ENCODE results near the gene CDS2. TPM values are rescaled to one million over a fixed set of nuclear protein-coding genes. Genes with fewer than 3 reads are reported as not detected.

Gene CDS2
- total and polyA plus RNA-seq, 10 of the 15 experiments (the other 5 are each of a cell fraction or from before 2014, with no cell fraction given): 11.5 to 94.7 (median 23.1) TPM

DNA sequence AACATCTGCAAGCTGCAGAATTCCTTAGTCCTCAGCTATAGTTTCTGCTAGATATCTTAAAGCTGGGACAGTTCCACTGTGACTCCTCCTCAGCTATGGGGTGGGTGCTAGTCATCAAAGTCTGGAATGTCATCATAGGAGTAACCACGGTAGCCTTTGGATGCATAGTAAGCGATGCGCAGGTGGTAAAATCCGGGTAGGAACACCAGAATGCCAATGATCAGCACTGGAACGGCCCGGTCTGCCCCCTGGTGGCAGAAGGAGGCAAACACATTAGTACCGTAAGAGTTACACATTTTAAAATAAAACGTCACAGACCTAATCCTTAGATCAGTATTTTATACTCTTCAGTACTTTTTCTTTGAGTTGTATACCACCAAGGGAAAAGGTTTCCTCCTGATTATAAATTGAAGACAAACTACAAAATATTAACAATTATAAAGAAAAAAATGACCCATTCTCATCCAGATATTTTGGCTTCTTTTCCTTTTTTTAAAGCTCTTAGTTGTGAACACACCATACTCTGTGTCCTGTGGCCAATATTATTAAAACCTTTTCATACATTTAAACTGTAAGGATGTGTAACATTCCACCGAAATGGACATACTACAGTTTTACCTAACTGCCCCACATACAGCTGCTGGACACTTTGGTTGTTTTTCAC lies 26.0 kb upstream of the CDS2 start (continued):
- TF ChIP-seq, protein P1, sequence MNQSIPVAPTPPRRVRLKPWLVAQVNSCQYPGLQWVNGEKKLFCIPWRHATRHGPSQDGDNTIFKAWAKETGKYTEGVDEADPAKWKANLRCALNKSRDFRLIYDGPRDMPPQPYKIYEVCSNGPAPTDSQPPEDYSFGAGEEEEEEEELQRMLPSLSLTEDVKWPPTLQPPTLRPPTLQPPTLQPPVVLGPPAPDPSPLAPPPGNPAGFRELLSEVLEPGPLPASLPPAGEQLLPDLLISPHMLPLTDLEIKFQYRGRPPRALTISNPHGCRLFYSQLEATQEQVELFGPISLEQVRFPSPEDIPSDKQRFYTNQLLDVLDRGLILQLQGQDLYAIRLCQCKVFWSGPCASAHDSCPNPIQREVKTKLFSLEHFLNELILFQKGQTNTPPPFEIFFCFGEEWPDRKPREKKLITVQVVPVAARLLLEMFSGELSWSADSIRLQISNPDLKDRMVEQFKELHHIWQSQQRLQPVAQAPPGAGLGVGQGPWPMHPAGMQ (IDR thresholded peaks at IDR 0.05; ENCODE audit: borderline replicate concordance): no peak
- TF ChIP-seq, protein P2, sequence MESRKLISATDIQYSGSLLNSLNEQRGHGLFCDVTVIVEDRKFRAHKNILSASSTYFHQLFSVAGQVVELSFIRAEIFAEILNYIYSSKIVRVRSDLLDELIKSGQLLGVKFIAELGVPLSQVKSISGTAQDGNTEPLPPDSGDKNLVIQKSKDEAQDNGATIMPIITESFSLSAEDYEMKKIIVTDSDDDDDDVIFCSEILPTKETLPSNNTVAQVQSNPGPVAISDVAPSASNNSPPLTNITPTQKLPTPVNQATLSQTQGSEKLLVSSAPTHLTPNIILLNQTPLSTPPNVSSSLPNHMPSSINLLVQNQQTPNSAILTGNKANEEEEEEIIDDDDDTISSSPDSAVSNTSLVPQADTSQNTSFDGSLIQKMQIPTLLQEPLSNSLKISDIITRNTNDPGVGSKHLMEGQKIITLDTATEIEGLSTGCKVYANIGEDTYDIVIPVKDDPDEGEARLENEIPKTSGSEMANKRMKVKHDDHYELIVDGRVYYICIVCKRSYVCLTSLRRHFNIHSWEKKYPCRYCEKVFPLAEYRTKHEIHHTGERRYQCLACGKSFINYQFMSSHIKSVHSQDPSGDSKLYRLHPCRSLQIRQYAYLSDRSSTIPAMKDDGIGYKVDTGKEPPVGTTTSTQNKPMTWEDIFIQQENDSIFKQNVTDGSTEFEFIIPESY (IDR thresholded peaks at IDR 0.05): no peak
- no peak for TF ChIP-seq RB1 (IDR thresholded peaks at IDR 0.05; ENCODE audit: borderline replicate concordance)
- TF ChIP-seq CREB1 (IDR thresholded peaks at IDR 0.05; ENCODE audit: low read depth): 0 out of 2 replicates have a peak, but pooled peaks have one; percentile 26
- no peak for TF ChIP-seq HDAC6 (IDR thresholded peaks at IDR 0.05; ENCODE audit: unreplicated experiment)
- no peak for TF ChIP-seq SREBF2 (IDR thresholded peaks at IDR 0.05; ENCODE audit: low read length)
- TF ChIP-seq KDM1A (IDR thresholded peaks at IDR 0.05; ENCODE audit: borderline replicate concordance): no peak
- no peak for TF ChIP-seq CHD2 (IDR thresholded peaks at IDR 0.05; ENCODE audit: borderline replicate concordance, low read depth, low read length)
- no peak for TF ChIP-seq PAX8 (IDR thresholded peaks at IDR 0.05)
- no peak for TF ChIP-seq NKRF (conservative IDR thresholded peaks at IDR 0.05)
- no peak for TF ChIP-seq CBX5 (IDR thresholded peaks at IDR 0.05; ENCODE audit: low read depth)
- TF ChIP-seq RELB (IDR thresholded peaks at IDR 0.05; ENCODE audit: low read depth): 0 out of 2 replicates have a peak, but pooled peaks have one; percentile 13
- no peak for TF ChIP-seq HDAC2 (IDR thresholded peaks at IDR 0.05)
- TF ChIP-seq ZBTB4 (CRISPR knock-in tag; IDR thresholded peaks at IDR 0.05): no peak
- TF ChIP-seq MXI1 (IDR thresholded peaks at IDR 0.05; ENCODE audit: low read depth, low read length): no peak
- TF ChIP-seq YY1 (IDR thresholded peaks at IDR 0.05; ENCODE audit: low read depth, low read length): peak; percentile 55; the same call in 1 of the 2 replicates
- no peak for TF ChIP-seq SIX5 (IDR thresholded peaks at IDR 0.05; ENCODE audit: low read depth, low read length, severe bottlenecking)
- TF ChIP-seq TCF12 (IDR thresholded peaks at IDR 0.05; ENCODE audit: low read depth, low read length): no peak
- no peak for TF ChIP-seq ZBED1 (IDR thresholded peaks at IDR 0.05; ENCODE audit: borderline replicate concordance)
- no peak for TF ChIP-seq RAD51 (IDR thresholded peaks at IDR 0.05)
- TF ChIP-seq NRF1 (conservative IDR thresholded peaks at IDR 0.05; ENCODE audit: low read depth, low read length): no peak
- no peak for TF ChIP-seq CREM (IDR thresholded peaks at IDR 0.05; ENCODE audit: low read depth)

All from GM12878 (cell line).